Measurements from ENCODE around the gene VCX3B.
"Not testable (repeated sequence)": the region's sequence is repeated elsewhere in the genome, so short reads cannot be mapped to it uniquely, and the experiment has no call there.

GRCh38 chrX:8502101-8502500 lies 37.5 kb downstream of the VCX3B start:
- not testable (repeated sequence) for TF ChIP-seq CTCF (conservative IDR thresholded peaks at IDR 0.05 in 1 of 2, IDR thresholded peaks at IDR 0.05 in 1 of 2; ENCODE audit: low read depth in 1 of 2, low read length in 2 of 2); EZH2 (IDR thresholded peaks at IDR 0.05; ENCODE audit: low read length, missing control alignments)
